ENCODE results near the gene SP1.

Gene SP1

GRCh38 chr12:53452159-53453077, 72.4 kb downstream of the SP1 start:
- no peak for DNase-seq

- DNase-seq: no peak
Measured at GRCh38 chr12:53453953-53454640, 74.1 kb downstream of the SP1 start.

GRCh38 chr12:53454707-53455106, 74.7 kb downstream of the SP1 start:
- DNase-seq: no peak

GRCh38 chr12:53456654-53457366, 76.8 kb downstream of the SP1 start:
- DNase-seq: no peak

GRCh38 chr12:53459097-53459496, 79.1 kb downstream of the SP1 start:
- DNase-seq: no peak

GRCh38 chr12:53461059-53461458, 81.1 kb downstream of the SP1 start:
- DNase-seq: no peak

GRCh38 chr12:53461591-53461990, 81.6 kb downstream of the SP1 start:
- no peak for DNase-seq

GRCh38 chr12:53462935-53463334, 83.0 kb downstream of the SP1 start:
- no peak for DNase-seq

GRCh38 chr12:53463802-53464560, 84.0 kb downstream of the SP1 start:
- no peak for DNase-seq

- no peak for DNase-seq
Measured at GRCh38 chr12:53464685-53465418, 84.9 kb downstream of the SP1 start.

- DNase-seq: no peak
Measured at GRCh38 chr12:53465679-53466078, 85.7 kb downstream of the SP1 start.

All from KG1 (cell line).